SK-N-SH (cell line): ENCODE measurements around the gene MKRN1. TPM values are rescaled to one million over a fixed set of nuclear protein-coding genes. Genes with fewer than 3 reads are reported as not detected.

ENCODE experiments used
- CTCF ChIA-PET: fragments of 300-600, 350-600 bp; formaldehyde crosslinking; extraction: SDS; loops from one replicate; lab custom pipeline; 2021; lab: Yijun Ruan, JAX
- POLR2A ChIA-PET: fragments of 350-600 bp; sonication (Branson Sonifier 250); formaldehyde crosslinking; extraction: SDS; loops from one replicate; lab custom pipeline; 2020; ENCODE audit warnings: antibody characterized with exemption, inconsistent platforms; lab: Yijun Ruan, JAX
- DNase-seq: peaks from one replicate; pipeline ENCODE4 v3.0.0; 2012
- H2AFZ ChIP-seq: fragments of 200-600 bp; sonication (generic); 2 replicates; pipeline ENCODE4 v1.8.1; 2016; ENCODE audit warnings: antibody characterized with exemption, mild to moderate bottlenecking, low read depth
- H3F3A ChIP-seq: fragments of 200-600 bp; sonication (generic); replicated peaks from 2 replicates; pipeline ENCODE3; 2016; ENCODE audit warnings: antibody characterized with exemption, mild to moderate bottlenecking; ENCODE audit not compliant: insufficient read depth
- H3K27ac ChIP-seq, 2 experiments: fragments of 200-500 bp in 1 of 2; fragments of 200-600 bp in 1 of 2; sonication (Bioruptor generic) in 1 of 2; sonication (generic), shearing (Covaris generic) in 1 of 2; 2 replicates each; pipeline versions ENCODE4 v1.5.1 to v1.6.1; 2014 to 2016; ENCODE audit warnings: low read depth in 2 of 2, inconsistent platforms in 1 of 2, low read length in 1 of 2, mild to moderate bottlenecking in 1 of 2, mixed read lengths in 1 of 2
- H3K27me3 ChIP-seq: fragments of 200-600 bp; sonication (generic), shearing (Covaris generic); 2 replicates; pipeline ENCODE4 v1.6.1; 2016; ENCODE audit warnings: mixed run types; ENCODE audit not compliant: insufficient read depth
- H3K36me3 ChIP-seq, 2 experiments: fragments of 200-500 bp in 1 of 2; fragments of 200-600 bp in 1 of 2; sonication (Bioruptor generic) in 1 of 2; sonication (generic) in 1 of 2; replicated peaks in 1 of 2; 2 replicates each; pipeline versions ENCODE3 to v1.5.1; 2014 to 2016; ENCODE audit warnings: low read length in 1 of 2, mild to moderate bottlenecking in 1 of 2; ENCODE audit not compliant: insufficient read depth in 2 of 2, control insufficient read depth in 1 of 2
- H3K4me1 ChIP-seq, 2 experiments: fragments of 200-500 bp in 1 of 2; fragments of 200-600 bp in 1 of 2; sonication (Bioruptor generic) in 1 of 2; sonication (generic), shearing (Covaris generic) in 1 of 2; 2 replicates each; pipeline versions ENCODE4 v1.5.1 to v1.6.1; 2014 to 2016; ENCODE audit warnings: low read depth in 1 of 2, low read length in 1 of 2, mixed run types in 1 of 2; ENCODE audit not compliant: insufficient read depth in 2 of 2, control insufficient read depth in 1 of 2
- H3K4me2 ChIP-seq: fragments of 200-600 bp; sonication (generic), shearing (Covaris generic); 2 replicates; pipeline ENCODE4 v1.6.1; 2017; ENCODE audit warnings: mixed run types
- H3K4me3 ChIP-seq, 2 experiments: fragments of 200-500 bp in 1 of 2; fragments of 200-600 bp in 1 of 2; sonication (Bioruptor generic) in 1 of 2; sonication (generic), shearing (Covaris generic) in 1 of 2; 2 replicates each; pipeline versions ENCODE4 v1.5.1 to v1.8.1; 2014 to 2016; ENCODE audit warnings: low read depth in 2 of 2, inconsistent platforms in 1 of 2, low read length in 1 of 2, mild to moderate bottlenecking in 1 of 2, mixed read lengths in 1 of 2, moderate library complexity in 1 of 2
- H3K79me2 ChIP-seq: fragments of 200-600 bp; sonication (generic); 2 replicates; pipeline ENCODE4 v1.8.1; 2017; ENCODE audit warnings: mild to moderate bottlenecking; ENCODE audit not compliant: insufficient read depth
- H3K9ac ChIP-seq: fragments of 200-600 bp; sonication (generic); 2 replicates; pipeline ENCODE4 v1.6.1; 2017; ENCODE audit warnings: mixed run types
- H3K9me2 ChIP-seq: fragments of 200-600 bp; sonication (generic); 2 replicates; pipeline ENCODE4 v1.6.1; 2017; ENCODE audit warnings: mixed run types
- H3K9me3 ChIP-seq: fragments of 200-600 bp; sonication (generic); 2 replicates; pipeline ENCODE4 v1.6.1; 2017; ENCODE audit warnings: mixed run types, mild to moderate bottlenecking, moderate library complexity
- H4K20me1 ChIP-seq: fragments of 200-600 bp; sonication (generic); 2 replicates; pipeline ENCODE4 v1.6.1; 2017; ENCODE audit warnings: mild to moderate bottlenecking, mixed run types; ENCODE audit not compliant: insufficient read depth
- CHD2 ChIP-seq: fragments of 150-350 bp; IDR thresholded peaks from 2 replicates; pipeline ENCODE4 v1.6.1; 2018; ENCODE audit warnings: low read length; ENCODE audit not compliant: partially characterized antibody
- CTCF ChIP-seq: fragments of 200-600 bp; sonication (generic); IDR thresholded peaks from 2 replicates; pipeline ENCODE4 v1.6.1; 2017; ENCODE audit warnings: antibody characterized with exemption, mild to moderate bottlenecking, moderate library complexity
- EZH2phosphoT487 ChIP-seq: fragments of 200-600 bp; sonication (generic); IDR thresholded peaks from 2 replicates; pipeline ENCODE4 v1.6.1; 2017; ENCODE audit warnings: low read depth, mixed run types, mild to moderate bottlenecking, antibody characterized with exemption, moderate library complexity, borderline replicate concordance
- FOSL2 ChIP-seq: IDR thresholded peaks from 2 replicates; pipeline ENCODE4 v1.4.0; 2012; ENCODE audit warnings: low read depth, mild to moderate bottlenecking, moderate library complexity, borderline replicate concordance
- FOXJ3 ChIP-seq: sonication (generic); formaldehyde crosslinking; IDR thresholded peaks from 2 replicates; pipeline ENCODE4 v1.5.1; 2020; ENCODE audit warnings: mild to moderate bottlenecking, missing genetic modification reagents
- GATA2 ChIP-seq: sonication (generic); formaldehyde crosslinking; IDR thresholded peaks from 2 replicates; pipeline ENCODE4 v1.5.0; 2020; ENCODE audit warnings: mild to moderate bottlenecking, missing genetic modification reagents
- MAX ChIP-seq: IDR thresholded peaks from 2 replicates; pipeline ENCODE4 v1.4.0; 2012; ENCODE audit warnings: low read depth
- MEF2A ChIP-seq: IDR thresholded peaks from 2 replicates; pipeline ENCODE4 v1.4.0; 2012; ENCODE audit warnings: low read depth, borderline replicate concordance
- PBX3 ChIP-seq: IDR thresholded peaks from 2 replicates; pipeline ENCODE4; 2012
- POLR2AphosphoS5 ChIP-seq: IDR thresholded peaks from 2 replicates; pipeline ENCODE4 v1.6.1; 2012; ENCODE audit warnings: low read depth, low read length
- RAD21 ChIP-seq: IDR thresholded peaks from 2 replicates; pipeline ENCODE4 v1.6.1; 2012; ENCODE audit warnings: mild to moderate bottlenecking, low read length
- REST ChIP-seq: IDR thresholded peaks from 2 replicates; pipeline ENCODE4 v1.6.1; 2012; ENCODE audit warnings: mild to moderate bottlenecking, low read depth, low read length, moderate library complexity
- RFX5 ChIP-seq: IDR thresholded peaks from 2 replicates; pipeline ENCODE4 v1.6.1; 2012; ENCODE audit warnings: mild to moderate bottlenecking, improper control_type of control experiment, low read length
- RXRA ChIP-seq: IDR thresholded peaks from 2 replicates; pipeline ENCODE4 v1.4.0; 2012; ENCODE audit warnings: low read depth, mild to moderate bottlenecking, borderline replicate concordance
- SIN3A ChIP-seq: IDR thresholded peaks from 2 replicates; pipeline ENCODE4 v1.6.1; 2012; ENCODE audit warnings: low read depth, mild to moderate bottlenecking, low read length, moderate library complexity, borderline replicate concordance
- TAF1 ChIP-seq: IDR thresholded peaks from 2 replicates; pipeline ENCODE4 v1.6.1; 2012; ENCODE audit warnings: low read depth, mild to moderate bottlenecking, low read length, moderate library complexity, borderline replicate concordance
- USF2 ChIP-seq: fragments of 150-350 bp; IDR thresholded peaks from 2 replicates; pipeline ENCODE4 v1.6.1; 2017; ENCODE audit warnings: antibody characterized with exemption, low read length, low read depth, borderline replicate concordance
- YY1 ChIP-seq: IDR thresholded peaks from 2 replicates; pipeline ENCODE4 v1.4.0; 2012; ENCODE audit warnings: low read depth, mild to moderate bottlenecking
- ZBTB33 ChIP-seq: IDR thresholded peaks from 2 replicates; pipeline ENCODE4 v1.4.0; 2012; ENCODE audit warnings: low read depth, borderline replicate concordance
- WGBS: methylation state at CpG from one replicate; pipeline ENCODE4 v1.1.6; 2017; ENCODE audit warnings: low lambda C conversion rate; 5-methylcytosine and 5-hydroxymethylcytosine counted together
- polyA plus RNA-seq, 3 experiments: library from polyadenylated mRNA; depleted of rRNA; stranded (reverse); fragments of >200 nt; gene quantifications; 2 replicates each; pipeline ENCODE4 v1.2.3, GENCODE V29; 2012

The MKRN1 gene
- polyA plus RNA-seq, 1 of the 3 experiments (the other 2 are of a cell fraction) = 53.5 TPM

- H3K9me3 ChIP-seq = no peaks in the 10 kb centered on the region
- ChIA-PET CTCF (interaction anchor here (0.8 to 0.9 kb wide), 2 partner anchors 25 to 232 kb away, joined by 3 read pairs; no protein-coding TSS in a partner anchor), POLR2A (interaction anchor here (0.6 kb wide), 2 partner anchors 19 to 25 kb away, joined by 3 to 5 read pairs; no protein-coding TSS in a partner anchor)
- H3K27ac ChIP-seq = no peak overlapping the region
- peaks cover 27% of the 10 kb centered on the region for H3K27me3 ChIP-seq
- H2AFZ ChIP-seq = no peak overlapping the region
- H3K4me1 ChIP-seq = no peaks in the 10 kb centered on the region; a peak in 1 of 4 replicates
- no peak for DNase-seq
- no peak for TF ChIP-seq CTCF
- no peak for TF ChIP-seq FOSL2
- TF ChIP-seq FOXJ3 (CRISPR knock-in tag) = no peak
- TF ChIP-seq RXRA = no peak
- TF ChIP-seq EZH2phosphoT487 = no peak
- TF ChIP-seq CHD2 = no peak
- no peak for TF ChIP-seq ZBTB33
- TF ChIP-seq REST = no peak
- no peak for TF ChIP-seq MEF2A
- TF ChIP-seq TAF1 = no peak
- no peak for TF ChIP-seq RFX5
- no peak for TF ChIP-seq USF2
- no peak for TF ChIP-seq MAX
- TF ChIP-seq YY1 = no peak
- TF ChIP-seq SIN3A = no peak
- no peak for TF ChIP-seq PBX3
- TF ChIP-seq RAD21 = no peak
- no peak for TF ChIP-seq GATA2 (CRISPR knock-in tag)
- TF ChIP-seq POLR2AphosphoS5 = no peak
- H3K9me2 ChIP-seq = no peaks in the 10 kb centered on the region
- no peaks in the 10 kb centered on the region for H3F3A ChIP-seq
- WGBS = 58% methylated on average over 2 of the region's 2 CpGs
- no peak overlapping the region for H3K4me2 ChIP-seq
- no peaks in the 10 kb centered on the region for H3K36me3 ChIP-seq
- H3K79me2 ChIP-seq = no peaks in the 10 kb centered on the region
- no peak overlapping the region for H3K9ac ChIP-seq
- no peak overlapping the region for H3K4me3 ChIP-seq
- H4K20me1 ChIP-seq = no peaks in the 10 kb centered on the region
These were observed 57.8 kb downstream of the MKRN1 start for GRCh38 chr7:140421521-140421920.
